ENCODE measurements around the gene ITPRID2.

DNA sequence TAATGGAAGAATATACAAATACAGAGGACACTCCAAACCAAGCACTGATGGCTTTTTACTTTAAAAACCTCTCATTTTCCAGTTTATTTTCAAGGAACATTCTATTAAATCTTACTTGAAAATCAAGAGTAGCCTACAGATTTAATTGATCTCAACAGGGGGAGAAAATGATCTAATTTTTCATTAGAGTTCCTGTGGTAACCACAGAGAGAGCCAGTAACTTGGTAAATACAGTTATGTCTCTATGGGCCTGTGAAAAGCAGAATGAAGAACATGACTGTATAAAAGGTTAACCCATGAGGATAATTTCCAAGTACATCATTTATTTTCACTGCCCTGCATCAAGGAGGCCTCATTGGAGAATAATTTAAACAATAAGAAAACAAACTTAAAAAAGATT lies 39.8 kb upstream of the ITPRID2 start:
- no peak for TF ChIP-seq EZH2 (IDR thresholded peaks at IDR 0.05; ENCODE audit: low read depth)
- TF ChIP-seq, protein P1, sequence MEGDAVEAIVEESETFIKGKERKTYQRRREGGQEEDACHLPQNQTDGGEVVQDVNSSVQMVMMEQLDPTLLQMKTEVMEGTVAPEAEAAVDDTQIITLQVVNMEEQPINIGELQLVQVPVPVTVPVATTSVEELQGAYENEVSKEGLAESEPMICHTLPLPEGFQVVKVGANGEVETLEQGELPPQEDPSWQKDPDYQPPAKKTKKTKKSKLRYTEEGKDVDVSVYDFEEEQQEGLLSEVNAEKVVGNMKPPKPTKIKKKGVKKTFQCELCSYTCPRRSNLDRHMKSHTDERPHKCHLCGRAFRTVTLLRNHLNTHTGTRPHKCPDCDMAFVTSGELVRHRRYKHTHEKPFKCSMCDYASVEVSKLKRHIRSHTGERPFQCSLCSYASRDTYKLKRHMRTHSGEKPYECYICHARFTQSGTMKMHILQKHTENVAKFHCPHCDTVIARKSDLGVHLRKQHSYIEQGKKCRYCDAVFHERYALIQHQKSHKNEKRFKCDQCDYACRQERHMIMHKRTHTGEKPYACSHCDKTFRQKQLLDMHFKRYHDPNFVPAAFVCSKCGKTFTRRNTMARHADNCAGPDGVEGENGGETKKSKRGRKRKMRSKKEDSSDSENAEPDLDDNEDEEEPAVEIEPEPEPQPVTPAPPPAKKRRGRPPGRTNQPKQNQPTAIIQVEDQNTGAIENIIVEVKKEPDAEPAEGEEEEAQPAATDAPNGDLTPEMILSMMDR (conservative IDR thresholded peaks at IDR 0.05) = no peak

Data from PC-9 (cell line).